CD4-positive, alpha-beta memory T cell (primary cell): ENCODE results near the gene MAPK11. TPM values are rescaled to one million over a fixed set of nuclear protein-coding genes. Genes with fewer than 3 reads are reported as not detected.

Experiments used
- CTCF ChIA-PET: fragments of 350-600 bp; sonication (Branson Sonifier 250); formaldehyde crosslinking; loops from one replicate; lab custom pipeline; 2021; ENCODE audit warnings: inconsistent platforms; ENCODE audit not compliant: partially characterized antibody; lab: Charles Lee
- POLR2A ChIA-PET: fragments of 350-600 bp; sonication (Branson Sonifier 250); formaldehyde crosslinking; loops from one replicate; lab custom pipeline; 2021; ENCODE audit not compliant: partially characterized antibody; lab: Charles Lee
- DNase-seq, 5 donors: peaks; one replicate each; pipeline versions ENCODE4 v3.0.0 to v3.0.0-alpha.2; 2020 to 2022; ENCODE audit warnings: mixed read lengths in 1 of 5
- H3K27ac ChIP-seq: one replicate; pipeline ENCODE4 v1.7.0; 2013; ENCODE audit warnings: low read depth, low read length
- H3K27me3 ChIP-seq: 2 replicates; pipeline ENCODE4 v1.7.0; 2013; ENCODE audit warnings: mild to moderate bottlenecking, low read length, moderate library complexity; ENCODE audit not compliant: insufficient read depth
- H3K36me3 ChIP-seq: 2 replicates; pipeline ENCODE4 v1.7.0; 2013; ENCODE audit warnings: mild to moderate bottlenecking, low read length, moderate library complexity; ENCODE audit not compliant: insufficient read depth
- H3K4me1 ChIP-seq: 2 replicates; pipeline ENCODE4 v1.7.0; 2013; ENCODE audit warnings: mild to moderate bottlenecking, low read length, moderate library complexity; ENCODE audit not compliant: insufficient read depth
- H3K4me3 ChIP-seq, 2 donors: one replicate each; pipeline ENCODE4 v1.7.0; 2013; ENCODE audit warnings: low read length in 2 of 2, mild to moderate bottlenecking in 1 of 2
- H3K9me3 ChIP-seq, 2 donors: one replicate each; pipeline ENCODE4 v1.7.0; 2013; ENCODE audit warnings: low read length in 2 of 2, control low read depth in 1 of 2; ENCODE audit not compliant: control insufficient read depth in 1 of 2
- H3K27ac Mint-ChIP-seq, 7 donors: one replicate each; pipeline ENCODE4 v1.8.0; 2020 to 2021; ENCODE audit warnings: mixed read lengths in 7 of 7, mild to moderate bottlenecking in 6 of 7, inconsistent platforms in 3 of 7, moderate library complexity in 3 of 7
- H3K27me3 Mint-ChIP-seq, 2 donors: one replicate each; pipeline ENCODE4 v1.8.0; 2020 to 2021; ENCODE audit warnings: mixed read lengths in 2 of 2
- H3K36me3 Mint-ChIP-seq, 2 donors: one replicate each; pipeline ENCODE4 v1.8.0; 2020 to 2021; ENCODE audit warnings: mixed read lengths in 2 of 2, inconsistent platforms in 1 of 2, mild to moderate bottlenecking in 1 of 2
- H3K4me1 Mint-ChIP-seq, 4 donors: one replicate each; pipeline ENCODE4 v1.8.0; 2020 to 2021; ENCODE audit warnings: mixed read lengths in 4 of 4, mild to moderate bottlenecking in 1 of 4
- H3K4me3 Mint-ChIP-seq, 8 donors: one replicate each; pipeline ENCODE4 v1.8.0; 2020 to 2021; ENCODE audit warnings: mixed read lengths in 8 of 8, mild to moderate bottlenecking in 7 of 8, moderate library complexity in 6 of 8, inconsistent platforms in 3 of 8
- H3K9me3 Mint-ChIP-seq, 8 donors: one replicate each; pipeline ENCODE4 v1.8.0; 2020 to 2021; ENCODE audit warnings: mixed read lengths in 8 of 8, mild to moderate bottlenecking in 5 of 8, inconsistent platforms in 3 of 8, moderate library complexity in 1 of 8
- intact Hi-C: fragments of 100-400 bp; cut with micrococcal nuclease; formaldehyde crosslinking; loops from one replicate; pipeline ENCODE4 v1.15.1; 2023
- polyA plus RNA-seq, 2 donors: library from polyadenylated mRNA; unstranded; fragments of 300-500 nt; fragmentation: Illumina TruSeq; gene quantifications; one replicate each; pipeline ENCODE4 v1.2.3, GENCODE V29; 2021
- total RNA-seq, 2 experiments: library from RNA; stranded (reverse); gene quantifications; one replicate each; pipeline ENCODE4 v1.2.3, GENCODE V29; 2021

MAPK11 gene
- total and polyA plus RNA-seq, 4 experiments from 2014 or later = 0.10 to 1.7 (median 1.1) TPM

- CTCF ChIA-PET = interaction anchor here (1.0 kb wide), 1 partner anchor 374 kb away, joined by 4 read pairs; no protein-coding TSS in a partner anchor
- peak overlapping the region; percentile 25 to 89 (median 47) for H3K4me3 Mint-ChIP-seq
- H3K4me1 Mint-ChIP-seq = peaks cover 18 to 59% (median 37%) of the 10 kb centered on the region in 4 donors
- H3K27ac ChIP-seq = peak overlapping the region; percentile 98
- no peaks in the 10 kb centered on the region for H3K9me3 ChIP-seq
- H3K9me3 Mint-ChIP-seq = no peaks in the 10 kb centered on the region
- H3K36me3 Mint-ChIP-seq = peaks cover 7 to 18% of the 10 kb centered on the region in 2 donors
- H3K36me3 ChIP-seq = peaks cover 19% of the 10 kb centered on the region
- no peak overlapping the region for H3K4me3 ChIP-seq
- peak overlapping the region in 6 of 7 donors; percentile 30 to 93 (median 67) for H3K27ac Mint-ChIP-seq
- no peaks in the 10 kb centered on the region for H3K27me3 Mint-ChIP-seq
- H3K27me3 ChIP-seq = no peaks in the 10 kb centered on the region
- intact Hi-C loops = no loop called here
- DNase-seq = no peak
- POLR2A ChIA-PET = interaction anchor here (0.8 to 5.9 kb wide), 10 partner anchors 21 to 374 kb away, joined by 3 to 32 read pairs (median 3); partner anchors contain the start of genes CHKB, SCO2 and TYMP
- peaks cover 74% of the 10 kb centered on the region for H3K4me1 ChIP-seq
Measured at GRCh38 chr22:50246242-50247175, 23.7 kb downstream of the MAPK11 start.

- peaks cover 24 to 66% (median 41%) of the 10 kb centered on the region in 4 donors for H3K4me1 Mint-ChIP-seq
Measured at GRCh38 chr22:50245214-50246072, 24.7 kb downstream of the MAPK11 start.

GRCh38 chr22:50244420-50245213 is 25.6 kb downstream of the MAPK11 start, which contains the start of gene TUBGCP6:
TSS of gene TUBGCP6 (minus strand) at chr22:50245023. CDS start at chr22:50244459, 564 bp downstream.
- ChIA-PET CTCF (interaction anchor here (0.6 to 3.8 kb wide), 6 partner anchors 8 to 376 kb away, joined by 3 to 14 read pairs (median 6); no protein-coding TSS in a partner anchor), POLR2A (interaction anchor here (0.5 to 5.9 kb wide), 19 partner anchors 13 to 383 kb away, joined by 3 to 32 read pairs (median 6); partner anchors contain the start of genes ARSA, DENND6B, LMF2 and MAPK11)
- peak within 1 kb of the TSS; percentile 98 for H3K27ac ChIP-seq
- H3K9me3 Mint-ChIP-seq = no peaks in the 10 kb centered on the region
- peak within 1 kb of the TSS; percentile 90 to 100 (median 99) for H3K27ac Mint-ChIP-seq
- H3K27me3 Mint-ChIP-seq = no peaks in the 10 kb centered on the region
- peak within 1 kb of the TSS; percentile 95 to 100 (median 98) for H3K4me3 Mint-ChIP-seq
- peak; percentile 89 to 93 (median 91) for DNase-seq
- peaks cover 10 to 28% of the 10 kb centered on the region in 2 donors for H3K36me3 Mint-ChIP-seq
- intact Hi-C loops = loop anchor here (1.0 to 5.0 kb wide), 5 partner anchors 26 to 319 kb away; partner anchors contain the start of genes MAPK11, SCO2 and SELENOO
- no peaks in the 10 kb centered on the region for H3K9me3 ChIP-seq
- no peaks in the 10 kb centered on the region for H3K27me3 ChIP-seq
- H3K4me1 ChIP-seq = peaks cover 69% of the 10 kb centered on the region
- H3K4me1 Mint-ChIP-seq = peaks cover 23 to 64% (median 37%) of the 10 kb centered on the region in 4 donors
- peaks cover 27% of the 10 kb centered on the region for H3K36me3 ChIP-seq
- H3K4me3 ChIP-seq = peak within 1 kb of the TSS; percentile 37 to 99

More at GRCh38 chr22:50245214-50246072, 24.7 kb downstream of the MAPK11 start:
- Histone ChIP-seq H3K4me1 (peaks cover 78% of the 10 kb centered on the region), H3K36me3 (peaks cover 19% of the 10 kb centered on the region), H3K4me3 (peak overlapping the region; percentile 37 to 99), H3K9me3 (no peaks in the 10 kb centered on the region), H3K27me3 (no peaks in the 10 kb centered on the region), H3K27ac (peak overlapping the region; percentile 98)
- ChIA-PET CTCF (interaction anchor here (0.7 to 3.8 kb wide), 2 partner anchors 96 to 280 kb away, joined by 4 to 14 read pairs; partner anchors contain the start of gene SCO2), POLR2A (interaction anchor here (0.8 to 5.9 kb wide), 12 partner anchors 22 to 375 kb away, joined by 3 to 32 read pairs (median 6); partner anchors contain the start of genes CHKB, LMF2, NCAPH2 and SCO2)
- no peak for DNase-seq
- intact Hi-C loops = loop anchor here (2.0 kb wide), 2 partner anchors 25 to 55 kb away; partner anchors contain the start of gene MAPK11
- H3K36me3 Mint-ChIP-seq = peaks cover 10 to 21% of the 10 kb centered on the region in 2 donors
- peak overlapping the region; percentile 90 to 100 (median 99) for H3K27ac Mint-ChIP-seq
- no peaks in the 10 kb centered on the region for H3K27me3 Mint-ChIP-seq
- H3K9me3 Mint-ChIP-seq = no peaks in the 10 kb centered on the region
- H3K4me3 Mint-ChIP-seq = peak overlapping the region; percentile 95 to 100 (median 98)

- Mint-ChIP-seq H3K9me3 (no peaks in the 10 kb centered on the region), H3K4me1 (peaks cover 23 to 64% (median 37%) of the 10 kb centered on the region in 4 donors), H3K27ac (peak overlapping the region; percentile 90 to 100 (median 99)), H3K36me3 (peaks cover 10 to 29% of the 10 kb centered on the region in 2 donors), H3K4me3 (peak overlapping the region; percentile 95 to 100 (median 98)), H3K27me3 (no peaks in the 10 kb centered on the region)
- Histone ChIP-seq H3K36me3 (peaks cover 32% of the 10 kb centered on the region), H3K4me3 (peak overlapping the region; percentile 37 to 99), H3K9me3 (no peaks in the 10 kb centered on the region), H3K27me3 (no peaks in the 10 kb centered on the region), H3K27ac (peak overlapping the region; percentile 98), H3K4me1 (peaks cover 65% of the 10 kb centered on the region)
- ChIA-PET CTCF (interaction anchor here (0.6 to 3.8 kb wide), 6 partner anchors 9 to 377 kb away, joined by 3 to 14 read pairs (median 6); no protein-coding TSS in a partner anchor), POLR2A (interaction anchor here (0.5 to 5.9 kb wide), 20 partner anchors 12 to 384 kb away, joined by 3 to 32 read pairs (median 6); partner anchors contain the start of genes ARSA, DENND6B, LMF2 and MAPK11)
- no peak for DNase-seq
- intact Hi-C loops = loop anchor here (1.0 to 5.0 kb wide), 5 partner anchors 27 to 319 kb away; partner anchors contain the start of genes MAPK11, SCO2 and SELENOO
Measured at GRCh38 chr22:50243685-50244419, 26.3 kb downstream of the MAPK11 start.

GRCh38 chr22:50242406-50242949 is 27.7 kb downstream of the MAPK11 start:
- H3K36me3 ChIP-seq = peaks cover 34% of the 10 kb centered on the region
- no peaks in the 10 kb centered on the region for H3K27me3 Mint-ChIP-seq
- H3K4me1 ChIP-seq = peaks cover 52% of the 10 kb centered on the region
- no peaks in the 10 kb centered on the region for H3K27me3 ChIP-seq
- H3K4me3 Mint-ChIP-seq = peak overlapping the region; percentile 85 to 99 (median 97)
- H3K27ac ChIP-seq = no peak overlapping the region
- POLR2A ChIA-PET = interaction anchor here (0.8 to 5.9 kb wide), 5 partner anchors 8 to 283 kb away, joined by 3 to 32 read pairs (median 4); partner anchors contain the start of genes HDAC10 and SCO2
- H3K9me3 ChIP-seq = no peaks in the 10 kb centered on the region
- no peak for DNase-seq
- peak overlapping the region; percentile 57 to 99 (median 79) for H3K27ac Mint-ChIP-seq
- H3K36me3 Mint-ChIP-seq = peaks cover 15 to 33% of the 10 kb centered on the region in 2 donors
- intact Hi-C loops = loop anchor here (5.0 kb wide), 2 partner anchors 40 to 285 kb away; partner anchors contain the start of genes SCO2 and SELENOO
- H3K4me3 ChIP-seq = peak overlapping the region in 1 of 2 donors; percentile 35
- H3K9me3 Mint-ChIP-seq = no peaks in the 10 kb centered on the region
- CTCF ChIA-PET = interaction anchor here (0.8 to 3.8 kb wide), 13 partner anchors 10 to 378 kb away, joined by 3 to 28 read pairs (median 4); partner anchors contain the start of genes HDAC10 and SCO2
- H3K4me1 Mint-ChIP-seq = peaks cover 24 to 62% (median 37%) of the 10 kb centered on the region in 4 donors
